DND-41 (cell line): ENCODE data around the gene EPS8L1.

ENCODE experiments used
- ATAC-seq: fragments of 200-7000 bp; cut with Tn5 transposase; 3 replicates; pipeline ENCODE4 v1.9.1; 2021; ENCODE audit warnings: low read depth; ENCODE audit not compliant: insufficient read depth
- DNase-seq: peaks from one replicate; pipeline ENCODE4 v3.0.0-alpha.2; 2020
- H2AFZ ChIP-seq: 2 replicates; pipeline ENCODE4 v1.6.0; 2012; ENCODE audit warnings: low read depth, low read length
- H3K27ac ChIP-seq: 2 replicates; pipeline ENCODE4 v1.5.1; 2012; ENCODE audit warnings: low read length, inconsistent platforms
- H3K27me3 ChIP-seq: fragments of 200-600 bp; sonication (generic); 2 replicates; pipeline ENCODE4 v1.6.0; 2012; ENCODE audit warnings: low read length, mild to moderate bottlenecking, inconsistent platforms; ENCODE audit not compliant: insufficient read depth, poor library complexity
- H3K36me3 ChIP-seq: 2 replicates; pipeline ENCODE4 v1.5.1; 2012; ENCODE audit warnings: low read length, inconsistent platforms; ENCODE audit not compliant: insufficient read depth
- H3K4me1 ChIP-seq: 2 replicates; pipeline ENCODE4 v1.5.1; 2012; ENCODE audit warnings: mild to moderate bottlenecking, low read length; ENCODE audit not compliant: insufficient read depth
- H3K4me2 ChIP-seq: 2 replicates; pipeline ENCODE4 v1.6.0; 2012; ENCODE audit warnings: mild to moderate bottlenecking, moderate library complexity, low read length, inconsistent platforms; ENCODE audit not compliant: insufficient read depth
- H3K4me3 ChIP-seq, 2 experiments: fragments of 200-600 bp in 1 of 2; shearing (Covaris generic) in 1 of 2; 2 replicates each; pipeline ENCODE4 v1.5.1; 2012 to 2016; ENCODE audit warnings: inconsistent platforms in 2 of 2, low read length in 2 of 2, mild to moderate bottlenecking in 2 of 2, low read depth in 1 of 2, moderate library complexity in 1 of 2
- H3K79me2 ChIP-seq: 2 replicates; pipeline ENCODE4 v1.6.0; 2012; ENCODE audit warnings: low read length, inconsistent platforms; ENCODE audit not compliant: insufficient read depth
- H3K9ac ChIP-seq: 2 replicates; pipeline ENCODE4 v1.6.0; 2012; ENCODE audit warnings: low read depth, mild to moderate bottlenecking, inconsistent platforms, low read length, moderate library complexity
- H3K9me3 ChIP-seq: 2 replicates; pipeline ENCODE4 v1.5.1; 2012; ENCODE audit warnings: low read length, moderate library complexity, mild to moderate bottlenecking, inconsistent platforms; ENCODE audit not compliant: insufficient read depth, severe bottlenecking
- H4K20me1 ChIP-seq: 2 replicates; pipeline ENCODE4 v1.6.0; 2012; ENCODE audit warnings: low read length; ENCODE audit not compliant: insufficient read depth
- CTCF ChIP-seq: IDR thresholded peaks from 2 replicates; pipeline ENCODE4 v1.5.1; 2012; ENCODE audit warnings: borderline replicate concordance, low read length, moderate library complexity, mild to moderate bottlenecking; ENCODE audit not compliant: poor library complexity, severe bottlenecking; ENCODE audit errors: extremely low read depth
- EZH2 ChIP-seq: IDR thresholded peaks from 3 replicates; pipeline ENCODE4 v1.6.1; 2012; ENCODE audit warnings: borderline replicate concordance, low read depth, mild to moderate bottlenecking, moderate library complexity, low read length, inconsistent platforms; ENCODE audit not compliant: severe bottlenecking

Gene EPS8L1

GRCh38 chr19:55076321-55076720, 652 bp downstream of the EPS8L1 start:
- Histone ChIP-seq H3K36me3 (no peaks in the 10 kb centered on the region), H3K27ac (no peak overlapping the region), H3K79me2 (no peaks in the 10 kb centered on the region), H3K4me1 (no peaks in the 10 kb centered on the region), H2AFZ (no peak overlapping the region), H3K4me2 (no peak overlapping the region), H4K20me1 (no peaks in the 10 kb centered on the region), H3K27me3 (no peaks in the 10 kb centered on the region), H3K9me3 (no peaks in the 10 kb centered on the region), H3K9ac (no peak overlapping the region), H3K4me3 (no peak overlapping the region)
- DNase-seq (no peak), ATAC-seq (no peak)
- no peak for TF ChIP-seq CTCF
- TF ChIP-seq EZH2, result no peak

- ATAC-seq (no peak), DNase-seq (no peak)
- no peaks in the 10 kb centered on the region for H3K27me3 ChIP-seq
- H3K36me3 ChIP-seq, result no peaks in the 10 kb centered on the region
- H3K4me3 ChIP-seq, result no peak overlapping the region
- H3K27ac ChIP-seq, result no peak overlapping the region
- H3K4me2 ChIP-seq, result no peak overlapping the region
- no peaks in the 10 kb centered on the region for H4K20me1 ChIP-seq
- H3K4me1 ChIP-seq, result no peaks in the 10 kb centered on the region
- no peaks in the 10 kb centered on the region for H3K79me2 ChIP-seq
- no peak overlapping the region for H2AFZ ChIP-seq
- TF ChIP-seq CTCF (no peak), EZH2 (no peak)
- H3K9me3 ChIP-seq, result no peaks in the 10 kb centered on the region
- H3K9ac ChIP-seq, result no peak overlapping the region
Observed at GRCh38 chr19:55077106-55077505, 1.4 kb downstream of the EPS8L1 start.

DNA sequence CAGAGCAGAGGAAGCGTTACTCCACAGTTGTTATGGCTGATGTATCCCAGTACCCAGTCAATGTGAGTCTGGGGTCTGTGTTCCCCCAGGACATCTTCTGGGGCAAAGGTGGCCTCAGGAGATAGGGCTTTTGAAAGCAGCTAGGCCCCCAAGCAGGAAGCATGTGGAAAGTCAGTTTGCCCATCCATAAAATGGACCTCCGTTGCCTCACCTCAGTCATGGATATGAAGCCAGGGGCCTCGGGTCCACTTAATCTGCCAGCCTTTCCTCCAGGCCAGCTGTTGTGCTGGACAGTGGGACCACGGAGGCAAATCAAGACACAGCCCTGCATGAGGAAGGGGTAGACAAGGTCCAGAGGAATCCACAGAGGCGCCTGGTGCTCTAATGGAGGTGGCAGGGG, 3.3 kb downstream of the EPS8L1 start:
- Histone ChIP-seq H3K79me2 (no peaks in the 10 kb centered on the region), H3K4me1 (no peaks in the 10 kb centered on the region), H2AFZ (no peak overlapping the region), H3K4me2 (no peak overlapping the region), H3K4me3 (no peak overlapping the region), H3K27me3 (no peaks in the 10 kb centered on the region), H3K9ac (no peak overlapping the region), H3K27ac (no peak overlapping the region), H4K20me1 (no peaks in the 10 kb centered on the region), H3K9me3 (no peaks in the 10 kb centered on the region), H3K36me3 (no peaks in the 10 kb centered on the region)
- DNase-seq (no peak), ATAC-seq (no peak)
- TF ChIP-seq EZH2 (no peak), CTCF (no peak)
